ENCODE results near the gene RSPO4.
A peak's percentile ranks its signal among the peaks of the same experiment; 100 is the strongest.

Gene RSPO4

DNA sequence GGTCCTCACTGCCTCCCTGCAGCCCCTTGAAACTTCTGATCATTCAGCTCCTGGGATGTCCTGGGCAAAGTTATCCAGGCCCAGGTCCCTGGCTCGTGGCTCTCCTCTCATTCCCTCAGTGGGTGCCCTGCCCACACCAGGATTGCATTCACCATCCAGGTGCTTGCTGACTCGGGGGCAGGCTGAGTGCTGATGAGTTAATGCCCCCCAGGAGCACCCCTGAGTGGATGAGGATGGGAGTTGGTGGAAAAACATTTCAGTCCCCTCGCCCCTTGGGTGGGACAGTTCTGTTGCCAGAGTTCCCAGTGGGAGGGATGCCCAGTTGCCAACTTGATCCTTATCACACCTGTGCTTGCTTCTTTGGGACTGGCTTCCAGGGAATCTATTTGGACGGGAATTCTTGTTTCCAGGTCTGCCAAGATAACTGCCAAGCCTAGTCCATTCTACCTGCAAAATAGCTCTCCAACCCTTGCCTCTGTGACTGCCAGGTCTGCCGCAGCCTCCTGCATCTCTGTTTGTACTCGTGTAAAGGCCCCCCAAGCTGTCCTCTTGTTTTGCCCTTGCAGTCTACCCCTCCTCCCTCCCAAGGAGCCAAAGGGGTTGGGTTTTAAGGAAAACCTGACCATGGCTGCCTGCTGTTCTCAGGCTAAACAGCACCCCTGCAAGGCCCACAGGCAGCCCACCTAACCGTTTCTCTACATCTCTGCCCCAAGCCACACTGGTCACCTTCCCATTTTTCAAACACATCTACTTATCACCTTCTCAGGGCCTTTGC is 11.6 kb upstream of the RSPO4 start:
- Histone ChIP-seq H3K56ac (ENCODE audit: low read length) (no peak overlapping the region), H3K79me2 (ENCODE audit: control insufficient read depth, insufficient read depth, low read length) (no peaks in the 10 kb centered on the region), H3K4me3 (ENCODE audit: low read length) (no peak overlapping the region), H2AK5ac (ENCODE audit: low read length) (no peak overlapping the region), H3K18ac (ENCODE audit: low read length) (no peak overlapping the region), H3K27ac (ENCODE audit: low read depth, low read length) (no peak overlapping the region), H3K27me3 (ENCODE audit: insufficient read depth, low read length, poor library complexity) (no peaks in the 10 kb centered on the region), H3K79me1 (ENCODE audit: low read length) (no peaks in the 10 kb centered on the region), H2BK15ac (replicated peaks; ENCODE audit: low read depth) (no peak overlapping the region), H4K8ac (ENCODE audit: low read depth, low read length) (no peak overlapping the region), H2BK120ac (ENCODE audit: low read depth, low read length) (no peak overlapping the region), H3K4me2 (ENCODE audit: low read length) (no peak overlapping the region), H2BK5ac (ENCODE audit: low read length) (no peak overlapping the region), H3K4ac (ENCODE audit: low read depth, low read length) (no peak overlapping the region), H3K23ac (ENCODE audit: low read length) (no peak overlapping the region), H3K36me3 (ENCODE audit: control insufficient read depth, insufficient read depth, low read length) (no peaks in the 10 kb centered on the region), H3K9ac (ENCODE audit: low read length) (no peak overlapping the region), H3K4me1 (ENCODE audit: control insufficient read depth, low read depth, low read length) (no peaks in the 10 kb centered on the region), H4K5ac (ENCODE audit: low read length) (no peak overlapping the region)
- DNase-seq = no peak
- no CpG with 5 or more reads among the region's 7 CpGs for WGBS (ENCODE audit: extremely low coverage, insufficient coverage, low lambda C conversion rate)

DNA sequence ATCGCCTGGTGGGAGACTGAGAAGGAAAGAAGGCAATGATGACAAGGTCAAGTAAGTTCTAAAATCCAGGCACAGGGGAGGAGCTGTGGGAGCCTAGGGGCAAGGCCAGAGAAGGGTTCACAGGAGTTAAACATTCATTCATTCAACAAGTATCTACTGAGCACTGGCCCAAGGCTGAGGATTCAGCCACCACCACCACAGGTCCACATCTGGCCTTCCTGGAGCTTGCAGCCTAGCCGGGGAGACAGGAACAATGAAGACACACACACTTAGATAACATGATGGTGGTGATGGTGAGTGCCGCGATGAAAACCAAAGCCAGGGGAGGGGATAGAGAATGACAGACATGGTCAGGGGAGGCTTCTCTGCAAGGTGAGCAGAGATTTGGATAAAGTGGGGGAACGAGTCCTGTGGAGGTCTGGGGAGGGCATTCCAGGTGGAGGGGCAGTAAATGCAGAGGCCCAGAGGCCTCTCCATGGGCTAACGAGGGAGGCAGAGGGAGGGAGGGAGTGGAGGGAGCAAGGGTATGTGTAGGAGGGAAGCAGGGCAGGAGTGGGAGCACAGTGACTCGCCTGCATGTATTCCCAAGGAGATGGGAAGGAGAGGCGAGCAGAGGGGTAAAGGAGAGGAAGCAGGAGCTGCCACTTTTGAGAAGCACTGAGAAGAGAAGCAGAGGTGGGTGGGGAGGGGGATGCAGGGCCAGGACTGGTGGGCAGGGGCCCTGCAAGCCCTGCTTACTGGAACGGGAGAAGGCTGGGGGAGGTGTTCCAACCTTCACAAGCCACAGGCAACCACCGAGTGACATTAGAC is 10.5 kb upstream of the RSPO4 start:
- Histone ChIP-seq H3K4me1 (ENCODE audit: control insufficient read depth, low read depth, low read length) (no peaks in the 10 kb centered on the region), H3K9ac (ENCODE audit: low read length) (no peak overlapping the region), H3K56ac (ENCODE audit: low read length) (no peak overlapping the region), H3K79me2 (ENCODE audit: control insufficient read depth, insufficient read depth, low read length) (no peaks in the 10 kb centered on the region), H2BK15ac (replicated peaks; ENCODE audit: low read depth) (no peak overlapping the region), H2BK120ac (ENCODE audit: low read depth, low read length) (no peak overlapping the region), H3K36me3 (ENCODE audit: control insufficient read depth, insufficient read depth, low read length) (no peaks in the 10 kb centered on the region), H4K5ac (ENCODE audit: low read length) (no peak overlapping the region), H3K18ac (ENCODE audit: low read length) (no peak overlapping the region), H3K27ac (ENCODE audit: low read depth, low read length) (no peak overlapping the region), H3K79me1 (ENCODE audit: low read length) (no peaks in the 10 kb centered on the region), H2AK5ac (ENCODE audit: low read length) (no peak overlapping the region), H2BK5ac (ENCODE audit: low read length) (no peak overlapping the region), H3K4me3 (ENCODE audit: low read length) (no peak overlapping the region), H3K4me2 (ENCODE audit: low read length) (no peak overlapping the region), H3K23ac (ENCODE audit: low read length) (no peak overlapping the region), H4K8ac (ENCODE audit: low read depth, low read length) (no peak overlapping the region), H3K27me3 (ENCODE audit: insufficient read depth, low read length, poor library complexity) (no peaks in the 10 kb centered on the region), H3K4ac (ENCODE audit: low read depth, low read length) (no peak overlapping the region)
- peak; percentile 11 for DNase-seq
- WGBS (ENCODE audit: extremely low coverage, insufficient coverage, low lambda C conversion rate) = no CpG with 5 or more reads among the region's 10 CpGs

DNA sequence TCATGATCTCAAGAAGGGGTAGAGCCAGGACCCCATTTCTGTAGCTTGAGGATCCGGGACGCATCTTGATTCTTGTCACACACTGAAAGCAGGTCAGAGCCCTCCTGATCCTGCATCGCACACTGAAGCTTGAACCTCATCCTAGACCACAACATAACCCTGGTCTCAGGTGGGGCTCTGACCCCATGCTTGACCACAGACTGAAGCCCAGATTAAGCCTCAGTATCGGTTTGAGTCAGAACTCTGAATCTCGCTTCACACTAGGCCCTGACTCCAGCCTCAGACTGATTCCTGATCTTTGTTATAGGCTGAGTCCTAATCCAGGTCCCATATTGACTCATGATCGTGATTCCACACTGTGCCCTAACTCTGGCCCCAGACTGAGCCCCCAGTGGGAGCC is 8.5 kb upstream of the RSPO4 start:
- no peaks in the 10 kb centered on the region for H3K36me3 ChIP-seq (ENCODE audit: control insufficient read depth, insufficient read depth, low read length)
- H3K4me1 ChIP-seq (ENCODE audit: control insufficient read depth, low read depth, low read length) = no peaks in the 10 kb centered on the region
- H3K4me2 ChIP-seq (ENCODE audit: low read length) = no peak overlapping the region
- no peak overlapping the region for H3K4me3 ChIP-seq (ENCODE audit: low read length)
- no peak overlapping the region for H3K27ac ChIP-seq (ENCODE audit: low read depth, low read length)
- H3K4ac ChIP-seq (ENCODE audit: low read depth, low read length) = no peak overlapping the region
- H3K27me3 ChIP-seq (ENCODE audit: insufficient read depth, low read length, poor library complexity) = no peaks in the 10 kb centered on the region
- no peak overlapping the region for H4K8ac ChIP-seq (ENCODE audit: low read depth, low read length)
- no peak overlapping the region for H3K18ac ChIP-seq (ENCODE audit: low read length)
- WGBS (ENCODE audit: extremely low coverage, insufficient coverage, low lambda C conversion rate) = no CpG with 5 or more reads among the region's 6 CpGs
- no peak overlapping the region for H2BK5ac ChIP-seq (ENCODE audit: low read length)
- H3K79me2 ChIP-seq (ENCODE audit: control insufficient read depth, insufficient read depth, low read length) = no peaks in the 10 kb centered on the region
- H3K9ac ChIP-seq (ENCODE audit: low read length) = no peak overlapping the region
- no peak overlapping the region for H3K56ac ChIP-seq (ENCODE audit: low read length)
- H2BK15ac ChIP-seq (replicated peaks; ENCODE audit: low read depth) = no peak overlapping the region
- H4K5ac ChIP-seq (ENCODE audit: low read length) = no peak overlapping the region
- no peak overlapping the region for H2AK5ac ChIP-seq (ENCODE audit: low read length)
- DNase-seq = no peak
- H3K79me1 ChIP-seq (ENCODE audit: low read length) = no peaks in the 10 kb centered on the region
- no peak overlapping the region for H2BK120ac ChIP-seq (ENCODE audit: low read depth, low read length)
- no peak overlapping the region for H3K23ac ChIP-seq (ENCODE audit: low read length)

DNA sequence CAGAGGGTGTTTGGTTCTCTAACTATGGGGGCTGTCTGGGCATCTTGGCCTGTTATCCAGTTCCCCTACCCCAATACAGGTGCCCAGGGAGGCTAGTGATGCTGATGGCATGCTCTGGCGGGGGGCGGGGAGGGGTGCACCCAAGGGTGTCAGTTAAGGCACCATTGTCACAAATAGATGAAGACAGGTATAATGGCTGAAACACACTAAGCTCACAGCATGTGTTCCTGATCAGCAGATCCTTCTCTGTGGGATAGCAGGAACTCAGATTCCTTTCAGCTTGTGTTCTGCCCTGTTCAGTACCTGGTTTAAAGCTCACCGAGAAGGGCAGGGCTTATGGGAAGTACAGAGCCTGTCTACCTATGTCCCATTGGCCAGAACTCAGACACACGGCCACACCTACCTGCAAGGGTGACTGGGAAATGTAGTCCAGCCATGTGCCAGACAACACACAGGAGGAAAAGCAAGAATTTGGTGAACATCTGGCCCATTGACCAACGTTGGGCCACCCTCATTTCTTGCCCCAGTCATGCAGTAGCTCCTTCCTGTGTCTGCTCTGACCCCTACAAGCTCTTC is 3.4 kb upstream of the RSPO4 start:
- H3K27ac ChIP-seq (ENCODE audit: low read depth, low read length) = no peak overlapping the region
- no peak overlapping the region for H3K18ac ChIP-seq (ENCODE audit: low read length)
- no peak overlapping the region for H3K4ac ChIP-seq (ENCODE audit: low read depth, low read length)

DNA sequence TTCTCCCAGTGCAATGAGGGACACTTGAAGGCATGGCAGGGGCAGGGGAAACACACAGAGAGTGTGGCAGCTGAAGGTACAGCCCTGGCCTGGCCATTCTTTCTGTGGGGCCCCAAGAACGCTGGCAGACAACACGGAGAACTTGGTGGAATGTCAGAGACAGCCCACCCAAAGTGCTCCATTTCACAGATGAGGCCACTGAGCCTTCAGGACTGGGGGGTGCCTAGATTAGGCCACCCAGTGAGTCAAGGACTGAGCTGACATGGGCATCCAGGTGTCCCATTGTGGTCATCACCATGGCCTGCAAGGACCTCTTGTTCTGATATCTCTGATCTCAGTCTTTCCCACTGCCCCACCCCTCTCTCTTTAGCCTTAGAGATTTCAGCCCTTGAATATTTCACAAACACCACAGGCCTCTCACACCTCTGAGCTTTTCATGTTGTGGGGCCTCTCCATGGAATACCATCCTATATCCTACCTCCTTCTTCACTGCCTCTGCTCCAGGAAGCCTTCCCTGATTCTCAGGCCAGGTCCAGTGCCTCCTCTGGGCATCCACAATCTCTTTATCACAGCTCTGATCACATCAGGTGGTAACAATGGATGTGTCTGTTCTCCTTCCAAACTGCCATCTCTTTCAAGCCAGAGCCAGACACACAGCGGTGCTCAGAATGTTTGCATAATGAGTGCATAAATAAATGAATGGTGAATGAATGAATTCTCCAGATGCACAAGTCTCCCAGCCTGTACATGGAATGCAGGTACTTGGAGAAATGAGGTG is 2.0 kb upstream of the RSPO4 start:
- Histone ChIP-seq H3K4ac (ENCODE audit: low read depth, low read length) (no peak overlapping the region), H2BK15ac (replicated peaks; ENCODE audit: low read depth) (no peak overlapping the region), H4K8ac (ENCODE audit: low read depth, low read length) (no peak overlapping the region), H3K79me1 (ENCODE audit: low read length) (no peaks in the 10 kb centered on the region), H4K5ac (ENCODE audit: low read length) (no peak overlapping the region), H2AK5ac (ENCODE audit: low read length) (no peak overlapping the region), H3K23ac (ENCODE audit: low read length) (no peak overlapping the region), H2BK5ac (ENCODE audit: low read length) (no peak overlapping the region), H3K27me3 (ENCODE audit: insufficient read depth, low read length, poor library complexity) (no peaks in the 10 kb centered on the region), H3K27ac (ENCODE audit: low read depth, low read length) (no peak overlapping the region), H3K4me1 (ENCODE audit: control insufficient read depth, low read depth, low read length) (no peaks in the 10 kb centered on the region), H3K4me3 (ENCODE audit: low read length) (no peak overlapping the region), H3K79me2 (ENCODE audit: control insufficient read depth, insufficient read depth, low read length) (no peaks in the 10 kb centered on the region), H3K18ac (ENCODE audit: low read length) (no peak overlapping the region), H3K4me2 (ENCODE audit: low read length) (no peak overlapping the region), H3K36me3 (ENCODE audit: control insufficient read depth, insufficient read depth, low read length) (no peaks in the 10 kb centered on the region), H3K56ac (ENCODE audit: low read length) (no peak overlapping the region), H2BK120ac (ENCODE audit: low read depth, low read length) (no peak overlapping the region), H3K9ac (ENCODE audit: low read length) (no peak overlapping the region)
- WGBS (ENCODE audit: extremely low coverage, insufficient coverage, low lambda C conversion rate) = no CpG with 5 or more reads among the region's 3 CpGs
- DNase-seq = peak; percentile 73

More for the DNA sequence above, 3.4 kb upstream of the RSPO4 start:
- Histone ChIP-seq H4K8ac (ENCODE audit: low read depth, low read length) (no peak overlapping the region), H4K5ac (ENCODE audit: low read length) (no peak overlapping the region), H3K9ac (ENCODE audit: low read length) (no peak overlapping the region), H2BK5ac (ENCODE audit: low read length) (no peak overlapping the region), H3K36me3 (ENCODE audit: control insufficient read depth, insufficient read depth, low read length) (no peaks in the 10 kb centered on the region), H3K4me3 (ENCODE audit: low read length) (no peak overlapping the region), H2BK120ac (ENCODE audit: low read depth, low read length) (no peak overlapping the region), H3K4me1 (ENCODE audit: control insufficient read depth, low read depth, low read length) (no peaks in the 10 kb centered on the region), H3K27me3 (ENCODE audit: insufficient read depth, low read length, poor library complexity) (no peaks in the 10 kb centered on the region), H3K56ac (ENCODE audit: low read length) (no peak overlapping the region), H3K79me2 (ENCODE audit: control insufficient read depth, insufficient read depth, low read length) (no peaks in the 10 kb centered on the region), H3K4me2 (ENCODE audit: low read length) (no peak overlapping the region), H2AK5ac (ENCODE audit: low read length) (no peak overlapping the region), H3K23ac (ENCODE audit: low read length) (no peak overlapping the region), H3K79me1 (ENCODE audit: low read length) (no peaks in the 10 kb centered on the region), H2BK15ac (replicated peaks; ENCODE audit: low read depth) (no peak overlapping the region)
- peak; percentile 94 for DNase-seq
- no CpG with 5 or more reads among the region's 5 CpGs for WGBS (ENCODE audit: extremely low coverage, insufficient coverage, low lambda C conversion rate)

Data from mesendoderm (in vitro differentiated cells).